Heart left ventricle (tissue), 16 donors: ENCODE data around the gene EMD. TPM values are rescaled to one million over a fixed set of nuclear protein-coding genes. Genes with fewer than 3 reads are reported as not detected.
A peak's percentile ranks its signal among the peaks of the same experiment; 100 is the strongest.

Source experiments
- ATAC-seq, 4 donors: fragments of 200-7000 bp; cut with Tn5 transposase; one replicate each; pipeline ENCODE4 v1.9.1; 2020 to 2022; ENCODE audit warnings: moderate library complexity in 4 of 4, mild to moderate bottlenecking in 3 of 4, moderate number of reproducible peaks in 1 of 4
- DNase-seq, 5 donors: peaks; one replicate each; pipeline ENCODE4 v3.0.0-alpha.2; 2020
- H3K27ac ChIP-seq, 12 donors: fragments of 200-600 bp; sonication (generic) in 4 of 12; one replicate each; pipeline versions ENCODE4 v1.5.0 to v1.8.0; 2016 to 2022; ENCODE audit warnings: mild to moderate bottlenecking in 2 of 12
- H3K27me3 ChIP-seq, 9 donors: fragments of 200-600 bp; sonication (generic) in 2 of 9; one replicate each; pipeline versions ENCODE4 v1.5.1 to v1.8.0; 2016 to 2022; ENCODE audit warnings: mild to moderate bottlenecking in 3 of 9
- H3K36me3 ChIP-seq, 9 donors: fragments of 200-600 bp; sonication (generic) in 2 of 9; one replicate each; pipeline versions ENCODE4 v1.5.0 to v1.8.0; 2018 to 2022; ENCODE audit warnings: mild to moderate bottlenecking in 2 of 9
- H3K4me1 ChIP-seq, 12 donors: fragments of 200-600 bp; sonication (generic) in 4 of 12; one replicate each; pipeline versions ENCODE4 v1.5.0 to v1.8.0; 2016 to 2022; ENCODE audit warnings: mild to moderate bottlenecking in 3 of 12
- H3K4me3 ChIP-seq, 12 donors: fragments of 200-600 bp; sonication (generic) in 4 of 12; one replicate each; pipeline versions ENCODE4 v1.5.0 to v1.8.0; 2017 to 2022; ENCODE audit warnings: mild to moderate bottlenecking in 9 of 12, moderate library complexity in 4 of 12
- H3K9me3 ChIP-seq, 12 donors: fragments of 200-600 bp; sonication (generic) in 4 of 12; one replicate each; pipeline versions ENCODE4 v1.5.0 to v1.8.0; 2016 to 2022; ENCODE audit warnings: mild to moderate bottlenecking in 1 of 12
- CTCF ChIP-seq, 12 donors: fragments of 200-600 bp; sonication (generic) in 4 of 12; IDR thresholded peaks; one replicate each; pipeline versions ENCODE4 v1.5.0 to v1.8.0; 2018 to 2022; ENCODE audit warnings: antibody characterized with exemption in 12 of 12, mild to moderate bottlenecking in 5 of 12
- POLR2A ChIP-seq, 2 donors: fragments of 450-650 bp; IDR thresholded peaks; one replicate each; pipeline ENCODE4 v1.6.1; 2017; ENCODE audit warnings: antibody characterized with exemption in 2 of 2, mild to moderate bottlenecking in 2 of 2, moderate library complexity in 2 of 2
- WGBS, 4 donors: extraction: QIAGEN DNeasy Blood & Tissue Kit in 2 of 4; methylation state at CpG; one replicate each; pipeline versions ENCODE4 v1.1.5 to v1.1.7; 2013 to 2018; 5-methylcytosine and 5-hydroxymethylcytosine counted together
- intact Hi-C, 10 donors: fragments of 100-400 bp; cut with DNase I; formaldehyde crosslinking; loops; one replicate each; pipeline versions ENCODE4 v1.11.1 to v1.14.2; 2022
- polyA plus RNA-seq, 2 donors: library from polyadenylated mRNA; stranded (reverse); fragments of 200-250 nt; gene quantifications; one replicate each; pipeline ENCODE4 v1.2.3, GENCODE V29; 2013
- total RNA-seq, 9 donors: library from RNA; depleted of rRNA in 2 of 9; stranded (reverse); fragments of >200 nt in 2 of 9; fragmentation: NEBNext Ultra II Directional in 3 of 9; extraction: Animal tissue kit (Norgen Biotek cat#: 25700) in 3 of 9; gene quantifications; one replicate each; pipeline versions ENCODE4 v1.1.0 to v1.2.4, GENCODE V29; 2016 to 2023
- donor health status: ischemic (EF 13 %, LVEDD 7.1; RV severe dilation, severe dysfunction).
- donor health status: healthy with polysubstance abuse.
- donor health status: DM: no; HTN: yes; CAD: no.
- donor health status: DM: no; HTN: no; CAD: no.
- donor health status: ischemic (EF 25% LVEDD 6.9; RV normal size, moderate dysfunction).
- donor health status: ischemic (EF 25% LVEDD 5.7; RV mildly dilated, moderate dysfunction).
- donor health status: healthy.
- donor health status: DM: yes; HTN: yes; CAD: no.
- donor health status: ischemic (EF 35%, LVEDD 5.7; RV mildly dilated, moderate dysfunction).
- donor health status: nonischemic (EF 11% LVEDD 7.7; RV severe dilation, severe dysfunction).
- donor health status: DM: yes; HTN: yes; CAD: no.
- donor health status: PGD.
- donor health status: ischemic (EF 29% LVEDD 5.4; RV normal size, mild dysfunction).
- donor health status: nonischemic (EF 23%, LVEDD 6.1; RV moderate dilation, normal function).

Gene EMD
- total and polyA plus RNA-seq, 11 donors = 37.6 to 152 (median 53.8) TPM

GRCh38 chrX:154370300-154371016, 8.6 kb upstream of the EMD start:
- peaks cover 0 to 64% (median 33%) of the 10 kb centered on the region in 12 donors for H3K4me1 ChIP-seq
- intact Hi-C loops = loop anchor here in 2 of 10 donors (5.0 to 10.0 kb wide), 2 partner anchors 64 to 162 kb away; partner anchors contain the start of gene GDI1 (in 1 of the 2)
- WGBS, 4 donors = 0 to 51% (median 20%) methylated on average over 8 to 63 of the region's 63 CpGs
- H3K4me3 ChIP-seq = peak overlapping the region; percentile 73 to 99 (median 82)
- no peak for TF ChIP-seq CTCF (IDR thresholded peaks at IDR 0.05)
- no peak for TF ChIP-seq POLR2A (IDR thresholded peaks at IDR 0.05)
- peak in 1 of 5 donors; percentile 63 for DNase-seq
- peak in 1 of 4 donors; percentile 1 for ATAC-seq
- H3K27ac ChIP-seq = peak overlapping the region; percentile 78 to 100 (median 96)
- H3K36me3 ChIP-seq = peaks cover 0 to 29% (median 25%) of the 10 kb centered on the region in 9 donors
- no peaks in the 10 kb centered on the region for H3K9me3 ChIP-seq
- no peaks in the 10 kb centered on the region for H3K27me3 ChIP-seq

- TF ChIP-seq POLR2A (IDR thresholded peaks at IDR 0.05) = peak; percentile 93 to 99
- no peak for TF ChIP-seq CTCF (IDR thresholded peaks at IDR 0.05)
- Histone ChIP-seq H3K4me1 (peaks cover 0 to 59% (median 29%) of the 10 kb centered on the region in 12 donors), H3K4me3 (peak overlapping the region; percentile 73 to 99 (median 82)), H3K36me3 (peaks cover 0 to 21% (median 17%) of the 10 kb centered on the region in 9 donors), H3K27ac (peak overlapping the region; percentile 78 to 100 (median 96)), H3K27me3 (no peaks in the 10 kb centered on the region), H3K9me3 (no peaks in the 10 kb centered on the region)
- intact Hi-C loops = loop anchor here in 2 of 10 donors (5.0 to 10.0 kb wide), 2 partner anchors 64 to 161 kb away; partner anchors contain the start of gene GDI1 (in 1 of the 2)
- DNase-seq (peak; percentile 94 to 97 (median 96)), ATAC-seq (peak; percentile 47 to 73 (median 66))
- 0 to 37% (median 18%) methylated on average over 19 to 77 of the region's 77 CpGs for WGBS, 4 donors
Measured at GRCh38 chrX:154371017-154371788, 7.9 kb upstream of the EMD start.

- WGBS, 4 donors = 5 to 31% (median 18%) methylated on average over 3 to 43 of the region's 43 CpGs
- ATAC-seq = no peak
Measured at GRCh38 chrX:154371789-154372300, 7.2 kb upstream of the EMD start.

More at GRCh38 chrX:154371789-154372300, 7.2 kb upstream of the EMD start:
- DNase-seq = no peak
- peaks cover 0 to 54% (median 25%) of the 10 kb centered on the region in 12 donors for H3K4me1 ChIP-seq
- H3K27ac ChIP-seq = peak overlapping the region; percentile 78 to 99 (median 92)
- H3K9me3 ChIP-seq = no peaks in the 10 kb centered on the region
- intact Hi-C loops = loop anchor here in 5 of 10 donors (2.0 to 10.0 kb wide), 4 partner anchors 55 to 163 kb away; partner anchors contain the start of gene GDI1 (in 1 of the 5)
- peaks cover 0 to 15% (median 11%) of the 10 kb centered on the region in 9 donors for H3K36me3 ChIP-seq
- peak overlapping the region; percentile 26 to 99 (median 82) for H3K4me3 ChIP-seq
- H3K27me3 ChIP-seq = no peaks in the 10 kb centered on the region
- TF ChIP-seq CTCF (IDR thresholded peaks at IDR 0.05) (no peak), POLR2A (IDR thresholded peaks at IDR 0.05) (no peak)
